Suprapubic skin (tissue), 4 donors: Measurements from ENCODE around the gene CYTH1. TPM values are rescaled to one million over a fixed set of nuclear protein-coding genes. Genes with fewer than 3 reads are reported as not detected.

Source experiments
- DNase-seq, 2 donors: peaks; one replicate each; pipeline ENCODE4 v3.0.0-alpha.2; 2019; ENCODE audit warnings: low spot score in 2 of 2
- H3K27ac ChIP-seq: fragments of 200-600 bp; sonication (generic); one replicate; pipeline ENCODE4 v1.5.1; 2019
- H3K27me3 ChIP-seq: fragments of 200-600 bp; sonication (generic); one replicate; pipeline ENCODE4 v1.5.1; 2019
- H3K36me3 ChIP-seq: fragments of 200-600 bp; sonication (generic); one replicate; pipeline ENCODE4 v1.5.1; 2019
- H3K4me1 ChIP-seq: fragments of 200-600 bp; sonication (generic); one replicate; pipeline ENCODE4 v1.5.1; 2019
- H3K4me3 ChIP-seq: fragments of 200-600 bp; sonication (generic); one replicate; pipeline ENCODE4 v1.5.1; 2019; ENCODE audit warnings: mild to moderate bottlenecking
- H3K9me3 ChIP-seq: fragments of 200-600 bp; sonication (generic); one replicate; pipeline ENCODE4 v1.5.1; 2019
- CTCF ChIP-seq, 2 donors: fragments of 200-600 bp in 1 of 2; fragments of 450-650 bp in 1 of 2; sonication (generic) in 1 of 2; IDR thresholded peaks; one replicate each; pipeline ENCODE4 v1.5.1; 2016 to 2019; ENCODE audit warnings: antibody characterized with exemption in 2 of 2, mild to moderate bottlenecking in 1 of 2, moderate library complexity in 1 of 2
- EP300 ChIP-seq: sonication (generic); formaldehyde crosslinking; IDR thresholded peaks from one replicate; pipeline ENCODE4 v1.6.1; 2017; ENCODE audit warnings: antibody characterized with exemption
- POLR2A ChIP-seq, 2 donors: fragments of 450-650 bp; IDR thresholded peaks; one replicate each; pipeline ENCODE4 v1.6.1; 2017; ENCODE audit warnings: antibody characterized with exemption in 2 of 2, mild to moderate bottlenecking in 2 of 2, moderate library complexity in 2 of 2
- POLR2AphosphoS5 ChIP-seq, 3 donors: sonication (generic); formaldehyde crosslinking; IDR thresholded peaks; one replicate each; pipeline ENCODE4 v1.6.1; 2017; ENCODE audit warnings: antibody characterized with exemption in 3 of 3
- WGBS: methylation state at CpG from one replicate; pipeline ENCODE4 v1.1.5; 2018; 5-methylcytosine and 5-hydroxymethylcytosine counted together
- total RNA-seq, 4 donors: library from RNA; depleted of rRNA; stranded (reverse); fragments of >200 nt; gene quantifications; one replicate each; pipeline ENCODE4 v1.1.0, GENCODE V29; 2016

Gene CYTH1
- total RNA-seq, 4 donors from 2014 or later = 57.6 to 88.6 (median 74.9) TPM

GRCh38 chr17:78726513-78726912 is 55.6 kb downstream of the CYTH1 start:
- Histone ChIP-seq H3K27ac (no peak overlapping the region), H3K4me3 (no peak overlapping the region), H3K9me3 (no peaks in the 10 kb centered on the region), H3K27me3 (no peaks in the 10 kb centered on the region), H3K4me1 (peaks cover 39% of the 10 kb centered on the region), H3K36me3 (no peaks in the 10 kb centered on the region)
- TF ChIP-seq EP300 (no peak), POLR2A (IDR thresholded peaks at IDR 0.05) (no peak), CTCF (IDR thresholded peaks at IDR 0.05) (no peak), POLR2AphosphoS5 (IDR thresholded peaks at IDR 0.05) (no peak)
- WGBS = 94% methylated on average over 13 of the region's 13 CpGs
- no peak for DNase-seq

- H3K4me1 ChIP-seq = peaks cover 41% of the 10 kb centered on the region
- TF ChIP-seq CTCF (IDR thresholded peaks at IDR 0.05) (no peak), POLR2AphosphoS5 (IDR thresholded peaks at IDR 0.05) (no peak), EP300 (no peak), POLR2A (IDR thresholded peaks at IDR 0.05) (no peak)
- no peak overlapping the region for H3K4me3 ChIP-seq
- H3K27me3 ChIP-seq = no peaks in the 10 kb centered on the region
- 78% methylated on average over 6 of the region's 6 CpGs for WGBS
- no peak overlapping the region for H3K27ac ChIP-seq
- H3K9me3 ChIP-seq = no peaks in the 10 kb centered on the region
- no peaks in the 10 kb centered on the region for H3K36me3 ChIP-seq
- DNase-seq = no peak
Observed at GRCh38 chr17:78725448-78726021, 56.5 kb downstream of the CYTH1 start.

GRCh38 chr17:78724999-78725398 is 57.1 kb downstream of the CYTH1 start:
- no peak for DNase-seq
- Histone ChIP-seq H3K4me1 (peaks cover 41% of the 10 kb centered on the region), H3K9me3 (no peaks in the 10 kb centered on the region), H3K36me3 (no peaks in the 10 kb centered on the region), H3K27me3 (no peaks in the 10 kb centered on the region), H3K27ac (no peak overlapping the region), H3K4me3 (no peak overlapping the region)
- 83% methylated on average over 7 of the region's 7 CpGs for WGBS
- TF ChIP-seq EP300 (no peak), CTCF (IDR thresholded peaks at IDR 0.05) (no peak), POLR2A (IDR thresholded peaks at IDR 0.05) (no peak), POLR2AphosphoS5 (IDR thresholded peaks at IDR 0.05) (no peak)

GRCh38 chr17:78724544-78724943 is 57.5 kb downstream of the CYTH1 start:
- WGBS = 29% methylated on average over 5 of the region's 5 CpGs
- H3K4me3 ChIP-seq = no peak overlapping the region
- H3K27ac ChIP-seq = no peak overlapping the region
- H3K36me3 ChIP-seq = no peaks in the 10 kb centered on the region
- no peak for DNase-seq
- H3K9me3 ChIP-seq = no peaks in the 10 kb centered on the region
- no peak for TF ChIP-seq CTCF (IDR thresholded peaks at IDR 0.05)
- no peak for TF ChIP-seq POLR2AphosphoS5 (IDR thresholded peaks at IDR 0.05)
- no peak for TF ChIP-seq EP300
- TF ChIP-seq POLR2A (IDR thresholded peaks at IDR 0.05) = no peak
- H3K27me3 ChIP-seq = no peaks in the 10 kb centered on the region
- H3K4me1 ChIP-seq = peaks cover 41% of the 10 kb centered on the region

GRCh38 chr17:78723957-78724356 is 58.1 kb downstream of the CYTH1 start:
- Histone ChIP-seq H3K27ac (no peak overlapping the region), H3K9me3 (no peaks in the 10 kb centered on the region), H3K36me3 (no peaks in the 10 kb centered on the region), H3K27me3 (no peaks in the 10 kb centered on the region), H3K4me3 (peak overlapping the region; percentile 32), H3K4me1 (peaks cover 44% of the 10 kb centered on the region)
- TF ChIP-seq POLR2AphosphoS5 (IDR thresholded peaks at IDR 0.05) (no peak), CTCF (IDR thresholded peaks at IDR 0.05) (no peak), POLR2A (IDR thresholded peaks at IDR 0.05) (no peak), EP300 (no peak)
- no peak for DNase-seq
- 86% methylated on average over 7 of the region's 8 CpGs for WGBS
